T1000 (cell line): ENCODE measurements around the gene PMF1.

ENCODE experiments used
- DNase-seq: peaks from one replicate; lab custom pipeline; 2025; ENCODE audit warnings: mixed read lengths; lab: John Stamatoyannopoulos, UW

PMF1 gene

DNA sequence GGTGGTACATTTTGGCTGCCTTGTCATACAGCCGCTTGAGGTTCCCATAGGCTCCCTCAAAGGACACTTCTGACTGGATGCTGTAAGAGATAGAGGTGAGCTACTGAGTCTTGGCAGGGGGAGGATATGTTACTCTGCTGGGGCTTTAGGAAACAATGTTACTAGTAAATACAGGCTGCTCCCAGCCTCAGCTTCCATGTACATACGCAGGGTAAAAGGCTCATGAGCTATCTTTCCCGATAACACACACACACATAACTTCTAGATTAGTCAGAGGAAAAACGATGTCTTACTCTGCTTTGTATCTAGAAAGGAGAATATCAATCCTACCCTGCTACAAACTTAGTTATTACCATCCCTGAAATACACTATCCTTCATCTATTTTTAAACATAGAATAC, 55.5 kb downstream of the PMF1 start:
- DNase-seq: no peak

DNA sequence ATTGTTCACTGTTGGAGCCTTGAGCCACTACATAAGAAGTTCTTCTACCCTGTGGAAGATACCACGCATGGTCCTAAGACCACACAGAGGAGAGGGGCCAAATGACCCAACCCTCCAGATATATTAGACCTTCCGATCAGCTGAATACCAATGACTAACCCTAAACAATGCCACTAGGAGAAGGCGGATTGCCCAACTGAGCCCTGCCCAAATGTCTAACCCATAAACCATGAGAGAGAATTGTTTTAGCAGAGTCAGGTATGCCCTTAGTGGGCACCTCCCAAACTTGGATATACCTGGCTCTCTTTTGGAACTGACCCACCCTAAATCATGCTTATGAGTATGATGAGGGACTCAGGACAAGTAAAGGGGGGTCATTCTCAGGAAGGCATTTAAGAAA, 57.5 kb downstream of the PMF1 start:
- DNase-seq: no peak

DNA sequence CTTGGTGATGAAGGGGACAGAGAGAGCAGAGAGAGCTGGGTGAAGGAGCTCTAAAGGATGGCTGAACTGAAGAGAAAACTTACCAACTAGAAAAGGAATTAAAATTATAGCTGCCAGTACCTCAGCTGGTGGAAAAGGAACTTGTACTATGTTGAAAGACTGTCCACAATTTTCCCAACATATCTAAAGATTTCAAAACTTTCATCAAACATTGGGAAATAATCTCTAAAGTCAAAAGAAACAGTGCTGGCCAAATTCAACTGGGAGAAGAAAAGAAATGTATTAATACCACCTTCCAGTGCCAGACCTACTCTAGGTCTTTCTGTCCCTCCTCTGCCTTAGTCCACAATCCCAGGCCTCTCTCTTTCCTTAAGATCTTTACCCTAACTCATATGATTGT, 63.7 kb downstream of the PMF1 start:
- DNase-seq: no peak

DNA sequence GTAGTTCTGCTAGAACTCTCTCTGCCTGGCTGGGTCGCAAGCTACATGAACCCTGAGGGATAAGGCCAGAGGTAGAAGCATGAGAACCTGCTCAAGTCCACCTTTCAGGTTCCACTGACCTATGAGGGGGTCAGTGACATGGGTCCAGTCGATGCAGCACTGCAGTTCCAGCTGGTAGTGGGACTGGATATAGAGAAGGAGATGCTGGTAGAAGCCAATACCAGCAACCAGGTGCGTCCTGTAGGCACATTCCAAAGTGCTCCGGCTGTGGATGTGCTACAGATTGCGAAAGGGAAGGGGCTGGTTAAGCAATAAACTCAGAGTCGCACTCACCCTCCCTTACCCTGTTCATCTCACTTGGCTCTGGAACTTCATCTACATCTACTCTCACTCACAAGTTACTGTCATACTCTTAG, 64.2 kb downstream of the PMF1 start:
- no peak for DNase-seq

DNA sequence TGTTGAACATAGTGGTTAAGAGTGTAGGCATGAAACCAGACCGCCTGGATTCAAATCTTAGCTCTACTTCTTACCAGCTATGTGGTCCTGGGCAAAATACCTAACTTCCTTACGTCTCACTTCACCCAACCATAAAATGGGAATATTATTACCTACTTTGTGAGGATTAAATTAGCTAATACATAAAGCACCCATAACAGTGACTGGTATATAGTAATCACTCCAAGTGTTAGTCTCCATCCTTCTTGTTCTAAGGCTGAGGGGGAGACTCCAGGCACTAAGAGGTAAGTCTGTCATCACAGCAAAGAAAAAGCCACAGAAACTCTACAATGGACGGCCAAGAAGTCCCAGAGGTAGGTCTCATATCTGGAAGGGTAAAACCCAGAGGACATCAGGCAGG, 67.0 kb downstream of the PMF1 start:
- DNase-seq: no peak

DNA sequence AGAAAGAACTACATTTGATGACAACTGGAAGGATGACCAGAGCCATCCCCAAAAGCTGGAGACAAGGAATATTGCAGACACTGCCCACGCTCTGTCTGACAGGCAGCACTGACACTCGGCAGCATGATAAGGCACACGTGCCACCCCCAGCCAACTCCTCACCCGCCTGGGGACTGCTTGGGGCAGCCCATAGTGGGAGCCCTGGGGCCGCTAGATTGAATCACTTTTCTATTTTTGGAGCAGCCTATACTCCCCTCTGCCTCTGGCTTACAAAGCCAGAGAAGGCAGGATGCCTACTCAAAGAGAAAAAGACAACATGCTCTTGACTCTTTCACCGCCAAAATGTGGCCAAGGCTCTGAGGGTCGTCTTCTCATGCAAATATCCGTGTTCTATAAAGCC, 68.5 kb downstream of the PMF1 start:
- DNase-seq: no peak

DNA sequence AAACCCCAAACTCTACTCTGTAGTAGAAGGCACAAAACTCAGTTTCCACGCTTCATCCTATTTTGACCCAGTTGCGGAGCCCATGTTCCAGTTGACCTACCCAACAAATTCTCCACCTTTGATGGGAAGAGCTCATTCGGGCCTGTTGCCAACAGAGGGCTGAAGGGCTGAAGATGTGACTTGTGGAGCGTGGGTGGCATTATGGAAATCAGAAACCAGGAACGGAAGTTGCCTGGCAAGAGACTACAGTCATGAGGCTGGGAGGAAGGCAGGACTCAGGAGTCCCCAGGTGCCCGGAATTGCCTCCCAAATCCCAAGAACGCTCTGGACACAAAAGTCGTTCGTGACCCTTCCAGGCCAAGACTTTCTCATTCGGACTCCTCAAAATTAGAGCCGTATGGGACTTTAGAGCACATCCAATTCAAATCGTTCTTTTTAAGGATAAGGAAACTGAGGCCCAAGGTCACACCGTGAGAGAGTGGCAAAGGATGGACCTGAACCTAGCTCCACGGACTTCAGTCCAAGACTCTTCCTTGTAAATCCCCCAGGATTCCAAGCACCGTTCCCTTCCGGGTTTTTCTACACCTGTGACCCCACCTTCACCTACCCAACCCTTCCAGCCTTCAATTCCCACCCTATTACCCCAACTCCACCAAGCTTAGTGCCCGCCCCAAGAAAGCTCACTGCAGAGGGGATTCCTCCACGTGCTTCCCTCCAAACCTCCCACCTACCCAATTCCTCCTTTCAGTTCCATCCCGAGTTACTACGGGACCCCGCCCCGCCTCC, 69.1 kb downstream of the PMF1 start:
- DNase-seq: no peak

DNA sequence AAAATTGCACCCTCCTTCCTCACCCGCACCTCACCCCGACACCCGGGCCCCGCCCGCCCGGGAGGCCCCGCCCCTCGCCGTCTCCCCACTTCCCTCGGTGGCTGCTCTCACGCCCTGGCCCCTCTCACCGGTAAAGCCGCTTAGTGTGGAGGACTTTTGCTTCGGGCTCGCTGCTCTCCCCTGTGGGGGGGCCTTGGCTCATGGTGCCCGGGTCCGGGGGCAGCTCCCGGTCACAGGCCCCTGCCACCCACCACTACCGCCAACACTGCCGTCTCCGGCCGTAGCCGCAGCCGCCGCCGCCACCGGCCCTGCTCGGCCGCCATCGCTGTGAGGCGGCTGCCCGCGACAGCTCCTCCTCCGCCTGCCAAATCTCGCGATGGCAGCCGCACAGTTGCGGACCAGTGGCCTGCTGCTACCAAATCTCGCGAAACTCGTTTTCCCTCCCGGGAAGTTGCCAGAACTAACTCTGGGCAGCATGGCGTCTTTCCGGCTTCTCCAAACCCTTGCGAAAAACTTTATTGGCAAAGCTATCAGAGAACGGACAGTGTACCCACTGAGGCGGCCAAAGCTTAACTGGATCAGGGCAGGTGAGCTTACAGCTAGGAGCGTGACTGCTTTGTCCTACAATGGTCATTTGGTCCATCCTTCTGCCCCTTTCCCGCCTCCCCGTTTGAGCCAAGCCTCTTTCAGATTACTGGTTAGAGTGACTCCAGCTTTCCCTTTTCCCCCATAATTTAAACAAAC, 69.8 kb downstream of the PMF1 start, which contains the start of gene SMG5:
Gene SMG5, minus strand, starts transcription at position 347 of the 744 bp plus-strand sequence. Its CDS starts 145 bp downstream, at position 202.
- DNase-seq: peak; percentile 90

DNA sequence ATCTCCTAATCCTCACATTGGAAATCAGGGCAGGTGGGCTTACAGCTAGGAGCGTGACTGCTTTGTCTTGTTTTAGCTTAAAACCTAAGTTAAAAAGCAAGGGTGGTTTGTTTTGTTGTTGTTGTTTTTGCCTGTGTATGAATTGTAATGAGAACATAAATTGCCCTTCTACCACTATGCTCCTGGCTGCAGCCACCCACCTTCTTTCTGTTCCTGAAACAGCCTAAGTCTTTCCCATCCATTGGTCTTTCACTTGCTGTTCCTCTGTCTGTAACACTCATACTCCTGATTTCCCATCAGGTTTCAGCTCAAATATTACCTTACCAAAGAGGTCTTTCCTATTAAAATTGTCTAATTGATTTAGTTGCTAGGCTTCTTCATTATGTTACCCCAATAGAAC, 70.7 kb downstream of the PMF1 start:
- DNase-seq: no peak

DNA sequence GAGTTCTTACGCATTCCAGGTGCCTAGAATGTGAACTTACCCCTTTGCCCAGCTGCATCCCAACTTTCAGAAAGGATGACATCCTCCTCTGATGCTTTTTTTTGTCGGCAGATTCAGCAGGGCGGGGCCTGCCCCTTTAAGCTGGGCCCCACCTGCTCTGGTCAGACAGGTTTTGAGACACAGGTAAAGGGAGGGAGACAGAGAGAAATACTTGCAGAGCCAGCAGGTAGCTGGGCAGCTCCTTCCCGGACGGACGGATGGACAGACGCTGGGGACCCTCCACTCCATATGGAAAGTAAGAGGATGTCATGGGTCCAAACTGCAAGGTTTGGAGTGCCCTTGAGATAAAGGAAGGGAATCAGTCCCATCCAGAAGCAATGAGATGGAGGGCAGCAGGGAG, 71.3 kb downstream of the PMF1 start, which contains the start of gene TMEM79:
Gene TMEM79, plus strand, starts transcription at position 214 of the 400 bp plus-strand sequence. CDS start 902 bp downstream, outside the sequence.
- DNase-seq: no peak

DNA sequence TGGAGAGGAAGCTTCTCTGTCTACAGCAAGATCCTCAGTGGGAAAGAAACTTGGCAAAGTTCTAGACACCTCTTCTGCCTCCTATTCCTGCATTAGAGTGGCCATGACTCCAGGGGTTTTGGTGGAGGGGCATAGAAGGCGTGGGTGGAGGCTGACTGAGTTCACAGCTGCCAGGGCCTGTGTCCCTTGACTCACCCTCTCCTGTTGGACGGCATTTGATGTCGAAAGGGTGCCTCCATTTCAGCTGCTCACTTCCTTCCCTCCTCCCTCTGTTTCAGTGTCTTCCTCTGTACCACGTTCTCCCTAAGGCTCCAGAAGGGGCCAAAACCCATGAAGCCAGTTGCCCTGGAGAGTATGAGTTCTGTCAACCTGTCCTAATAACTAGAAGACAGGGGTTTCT, 72.0 kb downstream of the PMF1 start:
- no peak for DNase-seq

DNA sequence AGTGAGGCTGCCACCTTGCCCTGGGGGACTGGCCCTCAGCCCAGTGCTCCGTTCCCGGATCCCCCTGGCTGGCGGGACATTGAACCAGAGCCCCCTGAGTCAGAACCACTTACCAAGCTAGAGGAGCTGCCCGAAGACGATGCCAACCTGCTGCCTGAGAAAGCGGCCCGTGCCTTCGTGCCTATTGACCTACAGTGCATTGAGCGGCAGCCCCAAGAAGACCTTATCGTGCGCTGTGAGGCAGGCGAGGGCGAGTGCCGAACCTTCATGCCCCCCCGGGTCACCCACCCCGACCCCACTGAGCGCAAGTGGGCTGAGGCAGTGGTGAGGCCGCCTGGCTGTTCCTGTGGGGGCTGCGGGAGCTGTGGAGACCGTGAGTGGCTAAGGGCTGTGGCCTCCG, 72.6 kb downstream of the PMF1 start:
- no peak for DNase-seq

DNA sequence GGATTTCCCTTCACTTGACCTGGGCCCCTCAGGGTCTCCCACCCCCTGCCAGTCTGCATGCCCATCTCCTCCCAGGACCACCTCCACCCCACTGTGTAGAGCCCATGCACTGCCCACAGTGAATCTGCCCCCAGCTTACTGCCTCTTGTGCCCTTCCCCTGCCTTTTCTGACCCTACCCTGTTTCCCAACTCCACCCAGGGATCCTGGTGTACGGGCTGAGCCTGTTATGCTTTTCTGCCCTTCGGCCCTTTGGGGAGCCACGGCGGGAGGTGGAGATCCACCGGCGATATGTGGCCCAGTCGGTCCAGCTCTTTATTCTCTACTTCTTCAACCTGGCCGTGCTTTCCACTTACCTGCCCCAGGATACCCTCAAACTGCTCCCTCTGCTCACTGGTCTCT, 73.3 kb downstream of the PMF1 start:
- no peak for DNase-seq
